ENCODE data around the gene PLIN3. TPM values are rescaled to one million over a fixed set of nuclear protein-coding genes. Genes with fewer than 3 reads are reported as not detected.
"Not testable (repeated sequence)": the region's sequence is repeated elsewhere in the genome, so short reads cannot be mapped to it uniquely, and the experiment has no call there.

PLIN3 gene
- total RNA-seq, 1 donor from 2014 or later = 157 TPM

GRCh38 chr19:4906963-4907362 is 39.5 kb upstream of the PLIN3 start:
- H3K4me1 Mint-ChIP-seq (ENCODE audit: low read depth, unreplicated experiment) = peaks cover 10% of the 10 kb centered on the region
- Histone ChIP-seq H3K9ac (ENCODE audit: low read length) (no peak overlapping the region), H3K27me3 (ENCODE audit: insufficient read depth, low read length) (peaks cover 2% of the 10 kb centered on the region), H3K4me1 (ENCODE audit: insufficient read depth, low read length) (peaks cover 15% of the 10 kb centered on the region), H3K79me2 (ENCODE audit: insufficient read depth, low read length) (peaks cover 7% of the 10 kb centered on the region), H3K36me3 (ENCODE audit: insufficient read depth, low read length) (no peaks in the 10 kb centered on the region), H3K4me3 (ENCODE audit: insufficient read depth, low read depth, low read length) (no peak overlapping the region), H3K4me2 (ENCODE audit: low read length) (no peak overlapping the region), H3K9me3 (ENCODE audit: insufficient read depth, low read depth, low read length) (no peaks in the 10 kb centered on the region), H4K20me1 (ENCODE audit: insufficient read depth, low read length) (no peaks in the 10 kb centered on the region), H2AFZ (ENCODE audit: low read depth, low read length) (no peak overlapping the region), H3K27ac (ENCODE audit: low read depth, low read length) (no peak overlapping the region)
- H3K27me3 Mint-ChIP-seq (ENCODE audit: low read depth, unreplicated experiment) = peaks cover 13% of the 10 kb centered on the region
- no peak overlapping the region for H3K27ac Mint-ChIP-seq (ENCODE audit: unreplicated experiment)
- no peak for TF ChIP-seq EZH2 (IDR thresholded peaks at IDR 0.05; ENCODE audit: insufficient read depth, low read length)
- TF ChIP-seq, protein P1, sequence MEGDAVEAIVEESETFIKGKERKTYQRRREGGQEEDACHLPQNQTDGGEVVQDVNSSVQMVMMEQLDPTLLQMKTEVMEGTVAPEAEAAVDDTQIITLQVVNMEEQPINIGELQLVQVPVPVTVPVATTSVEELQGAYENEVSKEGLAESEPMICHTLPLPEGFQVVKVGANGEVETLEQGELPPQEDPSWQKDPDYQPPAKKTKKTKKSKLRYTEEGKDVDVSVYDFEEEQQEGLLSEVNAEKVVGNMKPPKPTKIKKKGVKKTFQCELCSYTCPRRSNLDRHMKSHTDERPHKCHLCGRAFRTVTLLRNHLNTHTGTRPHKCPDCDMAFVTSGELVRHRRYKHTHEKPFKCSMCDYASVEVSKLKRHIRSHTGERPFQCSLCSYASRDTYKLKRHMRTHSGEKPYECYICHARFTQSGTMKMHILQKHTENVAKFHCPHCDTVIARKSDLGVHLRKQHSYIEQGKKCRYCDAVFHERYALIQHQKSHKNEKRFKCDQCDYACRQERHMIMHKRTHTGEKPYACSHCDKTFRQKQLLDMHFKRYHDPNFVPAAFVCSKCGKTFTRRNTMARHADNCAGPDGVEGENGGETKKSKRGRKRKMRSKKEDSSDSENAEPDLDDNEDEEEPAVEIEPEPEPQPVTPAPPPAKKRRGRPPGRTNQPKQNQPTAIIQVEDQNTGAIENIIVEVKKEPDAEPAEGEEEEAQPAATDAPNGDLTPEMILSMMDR (IDR thresholded peaks at IDR 0.05; ENCODE audit: insufficient read depth, low read depth, low read length) = no peak
- no peaks in the 10 kb centered on the region for H3K36me3 Mint-ChIP-seq (ENCODE audit: low read depth, unreplicated experiment)
- no peak for FAIRE-seq
- no peak overlapping the region for H3K4me3 Mint-ChIP-seq (ENCODE audit: unreplicated experiment)
- no peaks in the 10 kb centered on the region for H3K9me3 Mint-ChIP-seq (ENCODE audit: unreplicated experiment)
- DNase-seq (ENCODE audit: low read depth) = no peak

- Histone ChIP-seq H3K79me2 (ENCODE audit: insufficient read depth, low read length) (no peaks in the 10 kb centered on the region), H3K27me3 (ENCODE audit: insufficient read depth, low read length) (peaks cover 2% of the 10 kb centered on the region), H4K20me1 (ENCODE audit: insufficient read depth, low read length) (no peaks in the 10 kb centered on the region), H3K4me1 (ENCODE audit: insufficient read depth, low read length) (no peaks in the 10 kb centered on the region), H3K9me3 (ENCODE audit: insufficient read depth, low read depth, low read length) (no peaks in the 10 kb centered on the region), H3K36me3 (ENCODE audit: insufficient read depth, low read length) (no peaks in the 10 kb centered on the region), H3K27ac (ENCODE audit: low read depth, low read length) (no peak overlapping the region), H3K4me3 (ENCODE audit: insufficient read depth, low read depth, low read length) (no peak overlapping the region), H3K9ac (ENCODE audit: low read length) (no peak overlapping the region), H2AFZ (ENCODE audit: low read depth, low read length) (no peak overlapping the region), H3K4me2 (ENCODE audit: low read length) (no peak overlapping the region)
- TF ChIP-seq EZH2 (IDR thresholded peaks at IDR 0.05; ENCODE audit: insufficient read depth, low read length) = no peak
- TF ChIP-seq, protein P1 (IDR thresholded peaks at IDR 0.05; ENCODE audit: insufficient read depth, low read depth, low read length) = no peak
- no peak for FAIRE-seq
- Mint-ChIP-seq H3K4me1 (ENCODE audit: low read depth, unreplicated experiment) (no peaks in the 10 kb centered on the region), H3K27ac (ENCODE audit: unreplicated experiment) (no peak overlapping the region), H3K9me3 (ENCODE audit: unreplicated experiment) (no peaks in the 10 kb centered on the region), H3K36me3 (ENCODE audit: low read depth, unreplicated experiment) (no peaks in the 10 kb centered on the region), H3K4me3 (ENCODE audit: unreplicated experiment) (no peak overlapping the region), H3K27me3 (ENCODE audit: low read depth, unreplicated experiment) (peaks cover 13% of the 10 kb centered on the region)
- no peak for DNase-seq (ENCODE audit: low read depth)
Measured at GRCh38 chr19:4904481-4904880, 37.0 kb upstream of the PLIN3 start.

- no peak within 1 kb of the TSS for H2AFZ ChIP-seq (ENCODE audit: low read depth, low read length)
- H3K4me1 Mint-ChIP-seq (ENCODE audit: low read depth, unreplicated experiment) = no peaks in the 10 kb centered on the region
- TF ChIP-seq, protein P1 (IDR thresholded peaks at IDR 0.05; ENCODE audit: insufficient read depth, low read depth, low read length) = no peak
- no peak for TF ChIP-seq EZH2 (IDR thresholded peaks at IDR 0.05; ENCODE audit: insufficient read depth, low read length)
- H3K27ac Mint-ChIP-seq (ENCODE audit: unreplicated experiment) = no peak within 1 kb of the TSS
- H3K27ac ChIP-seq (ENCODE audit: low read depth, low read length) = no peak within 1 kb of the TSS
- FAIRE-seq = no peak
- DNase-seq (ENCODE audit: low read depth) = no peak
- H4K20me1 ChIP-seq (ENCODE audit: insufficient read depth, low read length) = no peaks in the 10 kb centered on the region
- no peaks in the 10 kb centered on the region for H3K4me1 ChIP-seq (ENCODE audit: insufficient read depth, low read length)
- H3K27me3 ChIP-seq (ENCODE audit: insufficient read depth, low read length) = peaks cover 2% of the 10 kb centered on the region
- H3K27me3 Mint-ChIP-seq (ENCODE audit: low read depth, unreplicated experiment) = peaks cover 5% of the 10 kb centered on the region
- no peaks in the 10 kb centered on the region for H3K36me3 Mint-ChIP-seq (ENCODE audit: low read depth, unreplicated experiment)
- H3K4me2 ChIP-seq (ENCODE audit: low read length) = no peak within 1 kb of the TSS
- H3K9ac ChIP-seq (ENCODE audit: low read length) = no peak within 1 kb of the TSS
- no peaks in the 10 kb centered on the region for H3K36me3 ChIP-seq (ENCODE audit: insufficient read depth, low read length)
- H3K4me3 ChIP-seq (ENCODE audit: insufficient read depth, low read depth, low read length) = no peak within 1 kb of the TSS
- no peaks in the 10 kb centered on the region for H3K9me3 Mint-ChIP-seq (ENCODE audit: unreplicated experiment)
- no peak within 1 kb of the TSS for H3K4me3 Mint-ChIP-seq (ENCODE audit: unreplicated experiment)
- H3K79me2 ChIP-seq (ENCODE audit: insufficient read depth, low read length) = no peaks in the 10 kb centered on the region
- H3K9me3 ChIP-seq (ENCODE audit: insufficient read depth, low read depth, low read length) = no peaks in the 10 kb centered on the region
Measured at GRCh38 chr19:4902796-4903195, 35.3 kb upstream of the PLIN3 start, which contains the start of gene ARRDC5. Gene ARRDC5 (minus strand): TSS chr19:4902896. CDS start chr19:4902825, 71 bp downstream.

DNA sequence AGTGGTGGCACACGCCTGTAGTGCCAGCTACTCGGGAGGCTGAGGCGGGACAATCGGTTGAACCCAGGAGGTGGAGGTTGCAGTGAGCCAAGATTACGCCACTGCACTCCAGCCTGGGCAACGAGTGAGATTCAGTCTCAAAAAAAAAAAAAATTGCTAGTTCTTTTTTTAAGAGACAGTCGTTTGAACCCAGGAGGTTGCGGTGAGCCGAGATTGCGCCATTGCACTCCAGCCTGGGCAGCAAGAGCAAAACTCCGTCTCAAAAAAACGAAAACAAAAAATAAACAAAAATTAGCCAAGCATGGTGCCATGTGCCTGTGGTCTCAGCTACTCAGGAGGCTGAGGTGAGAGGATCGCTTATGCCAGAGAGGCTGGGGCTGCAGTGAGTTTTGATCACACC is 33.4 kb upstream of the PLIN3 start:
- H3K9me3 ChIP-seq (ENCODE audit: insufficient read depth, low read depth, low read length); H3K4me1 ChIP-seq (ENCODE audit: insufficient read depth, low read length); H3K27ac Mint-ChIP-seq (ENCODE audit: unreplicated experiment); H3K27me3 ChIP-seq (ENCODE audit: insufficient read depth, low read length); H3K4me3 ChIP-seq (ENCODE audit: insufficient read depth, low read depth, low read length); H3K9ac ChIP-seq (ENCODE audit: low read length); H3K4me2 ChIP-seq (ENCODE audit: low read length); H3K4me3 Mint-ChIP-seq (ENCODE audit: unreplicated experiment); H3K4me1 Mint-ChIP-seq (ENCODE audit: low read depth, unreplicated experiment); H3K36me3 ChIP-seq (ENCODE audit: insufficient read depth, low read length); H3K79me2 ChIP-seq (ENCODE audit: insufficient read depth, low read length); H3K27ac ChIP-seq (ENCODE audit: low read depth, low read length); FAIRE-seq; H3K9me3 Mint-ChIP-seq (ENCODE audit: unreplicated experiment); H3K27me3 Mint-ChIP-seq (ENCODE audit: low read depth, unreplicated experiment); H2AFZ ChIP-seq (ENCODE audit: low read depth, low read length); DNase-seq (ENCODE audit: low read depth); H4K20me1 ChIP-seq (ENCODE audit: insufficient read depth, low read length); H3K36me3 Mint-ChIP-seq (ENCODE audit: low read depth, unreplicated experiment): not testable (repeated sequence)

All from astrocyte (in vitro differentiated cells and primary cell).